ENCODE data around the gene CACNG6.

Gene CACNG6

GRCh38 chr19:53998223-53998622, 6.8 kb downstream of the CACNG6 start:
- H3K9me3 Mint-ChIP-seq = no peaks in the 10 kb centered on the region
- H3K36me3 Mint-ChIP-seq (ENCODE audit: insufficient read depth) = no peaks in the 10 kb centered on the region
- H3K27ac Mint-ChIP-seq = no peak overlapping the region
- ATAC-seq (replicated peaks) = no peak
- DNase-seq = no peak
- peaks cover 76 to 83% of the 10 kb centered on the region in 2 donors for H3K27me3 Mint-ChIP-seq
- H3K4me1 Mint-ChIP-seq (ENCODE audit: low read depth in 2 of 2) = no peaks in the 10 kb centered on the region
- H3K4me3 Mint-ChIP-seq = no peak overlapping the region

DNA sequence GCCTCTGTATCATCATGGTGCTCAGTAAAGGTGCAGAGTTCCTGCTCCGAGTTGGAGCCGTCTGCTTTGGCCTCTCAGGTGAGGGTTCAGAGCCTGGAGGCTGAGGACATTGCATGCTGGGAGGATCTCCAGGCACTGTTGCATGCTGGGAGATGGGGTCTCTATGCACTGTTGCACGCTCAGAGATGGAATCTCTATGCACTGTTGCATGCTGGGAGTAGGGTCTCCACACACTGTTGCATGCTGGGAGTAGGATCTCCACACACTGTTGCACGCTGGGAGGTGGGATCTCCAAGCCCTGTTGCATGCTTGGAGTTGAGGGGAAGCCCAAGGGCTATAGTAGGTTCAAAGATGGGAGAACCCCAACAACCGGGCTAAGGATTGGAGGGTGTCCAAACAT, 8.3 kb downstream of the CACNG6 start:
- Mint-ChIP-seq H3K36me3 (ENCODE audit: insufficient read depth) (no peaks in the 10 kb centered on the region), H3K27ac (no peak overlapping the region), H3K9me3 (no peaks in the 10 kb centered on the region), H3K4me3 (no peak overlapping the region), H3K27me3 (peaks cover 63 to 69% of the 10 kb centered on the region in 2 donors), H3K4me1 (ENCODE audit: low read depth in 2 of 2) (no peaks in the 10 kb centered on the region)
- no peak for DNase-seq
- no peak for ATAC-seq (replicated peaks)

GRCh38 chr19:54001496-54001895, 10.1 kb downstream of the CACNG6 start:
- Mint-ChIP-seq H3K27ac (no peak overlapping the region), H3K36me3 (ENCODE audit: insufficient read depth) (no peaks in the 10 kb centered on the region), H3K4me1 (ENCODE audit: low read depth in 2 of 2) (no peaks in the 10 kb centered on the region), H3K4me3 (no peak overlapping the region), H3K27me3 (peaks cover 45 to 51% of the 10 kb centered on the region in 2 donors), H3K9me3 (no peaks in the 10 kb centered on the region)
- ATAC-seq (replicated peaks) (no peak), DNase-seq (no peak)

DNA sequence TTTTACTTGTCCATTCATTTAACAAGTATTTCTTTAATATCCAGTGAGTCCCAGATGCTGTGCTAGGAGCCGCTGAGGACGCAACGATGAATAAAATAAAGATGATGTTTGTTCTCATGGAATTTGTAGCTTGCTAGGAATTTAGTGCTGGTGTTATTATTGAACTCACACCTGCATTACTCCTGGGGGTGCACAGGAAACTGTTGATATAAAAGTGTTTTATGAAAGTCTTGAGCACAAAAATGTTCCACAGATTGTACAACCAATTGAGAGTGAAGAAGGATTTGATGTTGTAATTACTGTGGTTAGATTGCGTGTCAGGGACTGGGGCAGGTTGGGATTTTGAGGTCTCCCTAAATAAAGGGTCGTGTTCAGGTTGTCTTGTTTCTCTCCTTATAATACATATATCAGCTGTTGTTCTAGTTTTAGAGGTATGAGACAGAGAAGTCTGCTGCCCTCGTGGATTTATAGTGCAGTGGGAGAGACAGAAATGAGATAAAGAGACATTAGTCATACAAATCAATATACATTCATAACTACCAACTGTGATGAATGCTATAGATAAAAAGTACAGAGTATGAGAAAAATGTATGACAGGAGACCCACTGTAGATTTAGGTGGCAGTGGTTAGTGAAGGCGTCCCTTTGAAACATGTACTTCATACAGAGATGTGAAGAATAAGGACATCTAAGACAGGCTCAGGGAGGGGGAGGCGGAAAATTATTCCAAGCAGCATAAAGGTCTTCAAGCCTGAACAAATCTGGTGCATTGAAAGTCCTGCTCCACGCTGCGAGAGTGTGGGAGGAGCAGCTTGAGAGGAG, 11.3 kb downstream of the CACNG6 start:
- ATAC-seq (replicated peaks) (no peak), DNase-seq (no peak)
- Mint-ChIP-seq H3K4me3 (no peak overlapping the region), H3K36me3 (ENCODE audit: insufficient read depth) (no peaks in the 10 kb centered on the region), H3K9me3 (no peaks in the 10 kb centered on the region), H3K27me3 (peaks cover 50 to 56% of the 10 kb centered on the region in 2 donors), H3K27ac (no peak overlapping the region), H3K4me1 (ENCODE audit: low read depth in 2 of 2) (no peaks in the 10 kb centered on the region)

DNA sequence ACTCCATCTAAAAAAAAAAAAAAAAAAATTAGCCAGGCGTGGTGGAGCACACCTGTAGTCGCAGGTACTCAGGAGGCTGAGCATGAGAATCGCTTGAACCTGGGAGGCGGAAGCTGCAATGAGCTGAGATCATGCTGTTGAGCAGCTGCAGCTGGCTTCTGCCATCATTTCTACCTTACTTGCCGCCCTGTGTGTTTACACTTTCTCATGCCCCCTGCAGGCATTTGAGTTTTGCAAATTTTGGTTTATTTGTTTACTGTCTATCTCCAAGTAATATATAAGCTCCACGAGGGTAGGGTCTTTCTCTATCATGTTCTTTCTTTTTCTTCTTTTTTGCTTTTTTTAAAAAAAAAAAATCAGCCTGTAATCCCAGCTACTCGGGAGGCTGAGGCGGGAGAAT, 18.0 kb downstream of the CACNG6 start:
- H3K27me3 Mint-ChIP-seq = peaks cover 39 to 60% of the 10 kb centered on the region in 2 donors

GRCh38 chr19:54010474-54010873, 19.0 kb downstream of the CACNG6 start:
- no peaks in the 10 kb centered on the region for H3K9me3 Mint-ChIP-seq
- H3K27me3 Mint-ChIP-seq = peaks cover 49 to 71% of the 10 kb centered on the region in 2 donors
- no peak overlapping the region for H3K4me3 Mint-ChIP-seq
- ATAC-seq (replicated peaks) (no peak), DNase-seq (no peak)
- H3K4me1 Mint-ChIP-seq (ENCODE audit: low read depth in 2 of 2) = no peaks in the 10 kb centered on the region
- no peak overlapping the region for H3K27ac Mint-ChIP-seq
- H3K36me3 Mint-ChIP-seq (ENCODE audit: insufficient read depth) = no peaks in the 10 kb centered on the region

More for the DNA sequence above, 18.0 kb downstream of the CACNG6 start:
- ATAC-seq (replicated peaks) (no peak), DNase-seq (no peak)
- no peaks in the 10 kb centered on the region for H3K9me3 Mint-ChIP-seq
- H3K4me1 Mint-ChIP-seq (ENCODE audit: low read depth in 2 of 2) = no peaks in the 10 kb centered on the region
- H3K27ac Mint-ChIP-seq = no peak overlapping the region
- no peaks in the 10 kb centered on the region for H3K36me3 Mint-ChIP-seq (ENCODE audit: insufficient read depth)
- H3K4me3 Mint-ChIP-seq = no peak overlapping the region

DNA sequence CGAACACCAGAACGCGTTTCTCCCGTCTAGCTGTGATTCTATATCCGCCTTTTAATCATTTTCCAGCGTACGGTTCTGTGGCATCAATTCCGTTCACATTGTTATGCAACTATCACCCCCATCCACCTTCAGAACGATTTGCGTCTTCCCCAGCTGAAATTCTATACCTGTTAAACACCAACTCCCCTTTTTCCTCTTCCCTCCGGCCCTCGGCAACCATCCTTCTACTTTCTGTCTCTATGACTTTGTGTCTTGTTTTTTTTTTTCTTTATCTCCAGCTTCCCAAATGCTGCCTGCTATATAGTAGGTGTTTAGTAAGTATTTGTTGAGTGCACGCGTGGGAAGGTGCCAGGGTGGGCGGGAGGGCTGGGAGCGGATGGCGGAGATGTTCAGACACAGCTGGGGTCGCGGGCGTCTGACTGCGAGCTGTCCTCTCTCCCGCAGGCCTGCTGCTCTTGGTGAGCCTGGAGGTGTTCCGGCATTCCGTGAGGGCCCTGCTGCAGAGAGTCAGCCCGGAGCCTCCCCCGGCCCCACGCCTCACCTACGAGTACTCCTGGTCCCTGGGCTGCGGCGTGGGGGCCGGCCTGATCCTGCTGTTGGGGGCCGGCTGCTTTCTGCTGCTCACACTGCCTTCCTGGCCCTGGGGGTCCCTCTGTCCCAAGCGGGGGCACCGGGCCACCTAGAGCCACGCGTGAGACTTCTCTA, 20.2 kb downstream of the CACNG6 start:
- no peaks in the 10 kb centered on the region for H3K36me3 Mint-ChIP-seq (ENCODE audit: insufficient read depth)
- ATAC-seq (replicated peaks) (no peak), DNase-seq (no peak)
- peaks cover 59 to 79% of the 10 kb centered on the region in 2 donors for H3K27me3 Mint-ChIP-seq
- no peaks in the 10 kb centered on the region for H3K9me3 Mint-ChIP-seq
- H3K4me1 Mint-ChIP-seq (ENCODE audit: low read depth in 2 of 2) = no peaks in the 10 kb centered on the region
- no peak overlapping the region for H3K27ac Mint-ChIP-seq
- H3K4me3 Mint-ChIP-seq = no peak overlapping the region

DNA sequence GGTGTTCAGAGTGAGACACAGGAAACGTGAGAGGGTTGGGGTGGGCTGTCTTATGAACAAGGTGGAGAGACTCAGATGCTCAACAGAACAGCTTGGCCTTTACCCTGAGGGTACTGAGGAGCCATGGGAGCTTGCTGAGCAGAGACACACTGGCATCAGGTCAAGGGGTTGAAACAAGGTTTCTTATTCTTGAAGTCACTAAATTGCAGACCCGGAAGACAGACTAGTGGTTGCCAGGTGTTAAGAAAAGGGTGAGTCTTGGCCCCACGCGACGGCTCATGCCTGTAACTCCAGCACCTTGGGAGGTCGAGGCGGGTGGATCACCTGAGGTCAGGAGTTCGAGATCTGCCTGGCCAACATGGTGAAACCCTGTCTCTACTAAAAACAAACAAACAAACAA, 22.4 kb downstream of the CACNG6 start:
- Mint-ChIP-seq H3K4me1 (ENCODE audit: low read depth in 2 of 2) (no peaks in the 10 kb centered on the region), H3K27ac (no peak overlapping the region), H3K36me3 (ENCODE audit: insufficient read depth) (no peaks in the 10 kb centered on the region), H3K27me3 (peaks cover 51 to 77% of the 10 kb centered on the region in 2 donors), H3K9me3 (no peaks in the 10 kb centered on the region), H3K4me3 (no peak overlapping the region)
- ATAC-seq (replicated peaks) (no peak), DNase-seq (no peak)

GRCh38 chr19:54014920-54015560, 23.6 kb downstream of the CACNG6 start:
- no peaks in the 10 kb centered on the region for H3K4me1 Mint-ChIP-seq (ENCODE audit: low read depth in 2 of 2)
- H3K27me3 Mint-ChIP-seq = peaks cover 51 to 77% of the 10 kb centered on the region in 2 donors
- H3K4me3 Mint-ChIP-seq = no peak overlapping the region
- ATAC-seq (replicated peaks) (no peak), DNase-seq (no peak)
- no peaks in the 10 kb centered on the region for H3K9me3 Mint-ChIP-seq
- no peak overlapping the region for H3K27ac Mint-ChIP-seq
- H3K36me3 Mint-ChIP-seq (ENCODE audit: insufficient read depth) = no peaks in the 10 kb centered on the region

DNA sequence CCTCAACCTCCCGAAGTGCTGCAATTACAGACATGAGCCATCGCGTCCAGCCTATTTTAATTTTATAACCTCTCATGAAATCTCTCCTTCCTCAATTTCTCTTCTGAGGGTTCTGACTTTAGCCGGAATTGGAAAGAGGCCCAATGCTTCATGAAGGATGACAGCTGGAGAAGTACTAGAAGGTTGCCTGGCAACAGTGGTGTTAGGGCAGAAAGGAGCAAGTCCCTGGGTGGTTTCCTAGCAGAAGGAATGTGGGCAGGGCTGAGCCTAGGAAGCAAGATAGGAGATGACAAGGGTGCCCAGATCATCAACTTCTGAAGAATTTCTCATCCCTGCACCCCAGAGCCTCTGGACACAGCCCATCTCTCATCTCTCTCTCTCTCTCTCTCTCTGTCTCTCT, 25.8 kb downstream of the CACNG6 start:
- peaks cover 51 to 77% of the 10 kb centered on the region in 2 donors for H3K27me3 Mint-ChIP-seq
- no peaks in the 10 kb centered on the region for H3K4me1 Mint-ChIP-seq (ENCODE audit: low read depth in 2 of 2)
- H3K9me3 Mint-ChIP-seq = no peaks in the 10 kb centered on the region
- no peaks in the 10 kb centered on the region for H3K36me3 Mint-ChIP-seq (ENCODE audit: insufficient read depth)
- ATAC-seq (replicated peaks) = no peak
- DNase-seq = no peak
- H3K27ac Mint-ChIP-seq = no peak overlapping the region
- H3K4me3 Mint-ChIP-seq = no peak overlapping the region

DNA sequence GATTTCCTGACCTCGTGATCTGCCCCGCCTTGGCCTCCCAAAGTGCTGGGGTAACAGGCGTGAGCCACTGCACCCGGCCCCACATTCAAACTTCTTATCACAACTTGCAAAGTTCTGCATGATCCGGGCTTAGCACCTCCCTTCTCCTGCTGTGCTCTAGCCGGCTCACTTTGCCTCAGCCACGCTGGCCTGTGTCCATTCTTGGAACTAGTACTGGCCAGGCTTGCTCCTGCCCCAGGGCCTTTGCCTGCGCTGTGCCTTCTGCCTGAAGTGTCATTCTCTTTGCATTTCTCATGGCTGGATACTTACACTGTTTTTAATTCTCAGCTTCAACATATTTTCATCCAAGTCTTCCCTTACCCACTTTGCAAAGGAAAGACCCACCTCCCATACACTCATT, 29.9 kb downstream of the CACNG6 start:
- DNase-seq = no peak
- peaks cover 44 to 61% of the 10 kb centered on the region in 2 donors for H3K27me3 Mint-ChIP-seq
- no peaks in the 10 kb centered on the region for H3K36me3 Mint-ChIP-seq (ENCODE audit: insufficient read depth)
- H3K9me3 Mint-ChIP-seq = no peaks in the 10 kb centered on the region
- no peak overlapping the region for H3K4me3 Mint-ChIP-seq
- ATAC-seq (replicated peaks) = no peak
- no peak overlapping the region for H3K27ac Mint-ChIP-seq
- H3K4me1 Mint-ChIP-seq (ENCODE audit: low read depth in 2 of 2) = peaks cover 0 to 2% of the 10 kb centered on the region in 2 donors

GRCh38 chr19:54021932-54022331, 30.5 kb downstream of the CACNG6 start:
- Mint-ChIP-seq H3K4me1 (ENCODE audit: low read depth in 2 of 2) (peaks cover 0 to 2% of the 10 kb centered on the region in 2 donors), H3K27me3 (peaks cover 42 to 56% of the 10 kb centered on the region in 2 donors), H3K36me3 (ENCODE audit: insufficient read depth) (no peaks in the 10 kb centered on the region), H3K4me3 (no peak overlapping the region), H3K9me3 (no peaks in the 10 kb centered on the region), H3K27ac (no peak overlapping the region)
- ATAC-seq (replicated peaks) (no peak), DNase-seq (no peak)

GRCh38 chr19:54023191-54023590, 31.8 kb downstream of the CACNG6 start:
- DNase-seq (no peak), ATAC-seq (replicated peaks) (no peak)
- Mint-ChIP-seq H3K27me3 (peaks cover 36 to 44% of the 10 kb centered on the region in 2 donors), H3K4me1 (ENCODE audit: low read depth in 2 of 2) (peaks cover 0 to 2% of the 10 kb centered on the region in 2 donors), H3K36me3 (ENCODE audit: insufficient read depth) (no peaks in the 10 kb centered on the region), H3K9me3 (no peaks in the 10 kb centered on the region), H3K4me3 (no peak overlapping the region), H3K27ac (no peak overlapping the region)
